ENCODE measurements around the gene QKI. TPM values are rescaled to one million over a fixed set of nuclear protein-coding genes. Genes with fewer than 3 reads are reported as not detected.

The QKI gene
- total RNA-seq, 2 donors from 2014 or later = 63.0 to 316 TPM

GRCh38 chr6:163559661-163560060, 145.1 kb downstream of the QKI start:
- WGBS = 63% methylated on average over 3 of the region's 3 CpGs
- no peak for DNase-seq (ENCODE audit: low spot score)
- Histone ChIP-seq H3K4me1 (replicated peaks) (no peaks in the 10 kb centered on the region), H3K4me3 (no peak overlapping the region), H3K9me3 (no peaks in the 10 kb centered on the region), H3K27ac (no peak overlapping the region), H3K27me3 (replicated peaks; ENCODE audit: insufficient read depth) (no peaks in the 10 kb centered on the region), H3K36me3 (no peaks in the 10 kb centered on the region)
- intact Hi-C loops (cut with DNase I) = loop anchor here (10.0 kb wide), 1 partner anchor 135 kb away; no protein-coding TSS in a partner anchor
- TF ChIP-seq POLR2AphosphoS5 (IDR thresholded peaks at IDR 0.05) (no peak), CTCF (IDR thresholded peaks at IDR 0.05) (no peak), POLR2A (IDR thresholded peaks at IDR 0.05) (no peak)

- Histone ChIP-seq H3K27ac (no peak overlapping the region), H3K27me3 (replicated peaks; ENCODE audit: insufficient read depth) (no peaks in the 10 kb centered on the region), H3K9me3 (no peaks in the 10 kb centered on the region), H3K36me3 (no peaks in the 10 kb centered on the region), H3K4me3 (no peak overlapping the region), H3K4me1 (replicated peaks) (no peaks in the 10 kb centered on the region)
- no peak for TF ChIP-seq POLR2AphosphoS5 (IDR thresholded peaks at IDR 0.05)
- no peak for TF ChIP-seq POLR2A (IDR thresholded peaks at IDR 0.05)
- TF ChIP-seq CTCF (IDR thresholded peaks at IDR 0.05) = no peak
- DNase-seq (ENCODE audit: low spot score) = no peak
- intact Hi-C loops (cut with DNase I) = no loop called here
- 96% methylated on average over 8 of the region's 8 CpGs for WGBS
Observed at GRCh38 chr6:163563318-163563717, 148.8 kb downstream of the QKI start.

- H3K4me1 ChIP-seq (replicated peaks) = no peaks in the 10 kb centered on the region
- no peak overlapping the region for H3K4me3 ChIP-seq
- intact Hi-C loops (cut with DNase I) = no loop called here
- TF ChIP-seq POLR2AphosphoS5 (IDR thresholded peaks at IDR 0.05) (no peak), CTCF (IDR thresholded peaks at IDR 0.05) (no peak), POLR2A (IDR thresholded peaks at IDR 0.05) (no peak)
- no peak overlapping the region for H3K27ac ChIP-seq
- WGBS = 74% methylated on average over 3 of the region's 3 CpGs
- no peaks in the 10 kb centered on the region for H3K27me3 ChIP-seq (replicated peaks; ENCODE audit: insufficient read depth)
- no peaks in the 10 kb centered on the region for H3K36me3 ChIP-seq
- DNase-seq (ENCODE audit: low spot score) = no peak
- H3K9me3 ChIP-seq = no peaks in the 10 kb centered on the region
Observed at GRCh38 chr6:163564534-163564933, 150.0 kb downstream of the QKI start.

GRCh38 chr6:163565140-163565539, 150.6 kb downstream of the QKI start:
- H3K36me3 ChIP-seq = no peaks in the 10 kb centered on the region
- no peak overlapping the region for H3K4me3 ChIP-seq
- H3K4me1 ChIP-seq (replicated peaks) = no peaks in the 10 kb centered on the region
- 55% methylated on average over 4 of the region's 4 CpGs for WGBS
- DNase-seq (ENCODE audit: low spot score) = no peak
- H3K27me3 ChIP-seq (replicated peaks; ENCODE audit: insufficient read depth) = no peaks in the 10 kb centered on the region
- no peak overlapping the region for H3K27ac ChIP-seq
- H3K9me3 ChIP-seq = no peaks in the 10 kb centered on the region
- TF ChIP-seq CTCF (IDR thresholded peaks at IDR 0.05) = no peak
- TF ChIP-seq POLR2AphosphoS5 (IDR thresholded peaks at IDR 0.05) = no peak
- no peak for TF ChIP-seq POLR2A (IDR thresholded peaks at IDR 0.05)
- intact Hi-C loops (cut with DNase I) = no loop called here

GRCh38 chr6:163566056-163566455, 151.5 kb downstream of the QKI start:
- intact Hi-C loops (cut with DNase I) = no loop called here
- Histone ChIP-seq H3K27me3 (replicated peaks; ENCODE audit: insufficient read depth) (no peaks in the 10 kb centered on the region), H3K36me3 (no peaks in the 10 kb centered on the region), H3K9me3 (no peaks in the 10 kb centered on the region), H3K27ac (no peak overlapping the region), H3K4me1 (replicated peaks) (no peaks in the 10 kb centered on the region), H3K4me3 (no peak overlapping the region)
- 53% methylated on average over 1 of the region's 1 CpG for WGBS
- no peak for DNase-seq (ENCODE audit: low spot score)
- TF ChIP-seq POLR2AphosphoS5 (IDR thresholded peaks at IDR 0.05) (no peak), POLR2A (IDR thresholded peaks at IDR 0.05) (no peak), CTCF (IDR thresholded peaks at IDR 0.05) (no peak)

Measured in prostate gland (tissue), 2 donors.